ENCODE results near the gene AHCYL2.
"Not testable (repeated sequence)": the region's sequence is repeated elsewhere in the genome, so short reads cannot be mapped to it uniquely, and the experiment has no call there.

Gene AHCYL2

GRCh38 chr7:129387537-129387936 is 162.7 kb downstream of the AHCYL2 start:
- FAIRE-seq: no peak

DNA sequence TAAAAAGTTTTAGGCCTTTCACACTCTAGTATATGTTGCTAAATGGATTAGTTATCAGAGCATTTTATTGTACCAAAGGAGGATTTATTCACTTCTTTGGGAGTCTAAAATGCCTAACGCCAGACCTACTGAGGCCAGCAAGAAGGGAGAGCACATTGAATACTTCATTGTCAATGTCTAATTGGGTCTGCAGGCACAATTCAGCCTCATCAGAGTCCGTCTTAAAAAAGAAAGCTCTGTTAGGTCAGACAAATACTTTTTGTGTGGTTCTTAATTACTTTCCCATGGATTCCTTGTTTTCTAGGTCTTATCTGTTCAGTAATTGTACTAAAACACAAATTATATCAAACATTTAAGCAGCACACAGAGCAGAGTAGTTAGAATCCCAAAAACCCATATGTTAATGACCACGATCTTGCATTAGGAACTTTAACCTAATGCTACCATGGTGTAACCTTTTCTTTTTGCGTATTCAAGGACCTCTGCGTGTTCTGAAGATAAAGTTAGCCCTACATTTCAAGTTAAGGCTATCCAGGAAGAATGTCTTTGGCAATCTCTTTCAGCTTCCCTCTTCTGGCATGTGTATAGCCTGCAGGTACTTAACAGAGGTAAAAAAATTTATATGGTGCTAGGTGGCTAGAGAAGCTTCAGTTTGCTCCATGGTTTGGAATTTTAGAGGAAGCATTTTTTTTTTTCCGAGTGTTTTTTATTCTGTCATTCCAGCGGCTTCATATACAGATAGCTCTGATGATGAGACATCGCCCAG is 163.7 kb downstream of the AHCYL2 start:
- no peak for FAIRE-seq

GRCh38 chr7:129389829-129390228 is 165.0 kb downstream of the AHCYL2 start:
- FAIRE-seq: no peak

DNA sequence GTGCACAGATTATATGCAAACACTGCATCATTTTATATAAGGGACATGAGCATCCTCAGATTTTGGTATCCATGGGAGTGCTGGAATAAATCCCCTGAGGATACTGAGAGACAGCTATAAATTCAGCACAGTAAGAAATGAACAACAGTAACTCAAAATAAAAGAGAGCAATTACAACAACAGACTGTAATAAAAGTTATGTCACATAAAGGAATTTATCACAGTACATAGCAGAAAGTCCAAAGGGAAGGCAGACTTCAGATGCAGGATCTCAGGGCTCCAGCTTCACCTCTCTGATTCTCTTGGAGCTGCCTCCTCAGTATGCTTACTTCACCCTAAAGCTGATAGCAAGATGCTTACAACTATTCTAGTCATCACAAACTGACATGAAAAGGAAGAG is 165.5 kb downstream of the AHCYL2 start:
- FAIRE-seq: no peak

- no peak for FAIRE-seq
Measured at GRCh38 chr7:129391546-129392171, 166.8 kb downstream of the AHCYL2 start.

DNA sequence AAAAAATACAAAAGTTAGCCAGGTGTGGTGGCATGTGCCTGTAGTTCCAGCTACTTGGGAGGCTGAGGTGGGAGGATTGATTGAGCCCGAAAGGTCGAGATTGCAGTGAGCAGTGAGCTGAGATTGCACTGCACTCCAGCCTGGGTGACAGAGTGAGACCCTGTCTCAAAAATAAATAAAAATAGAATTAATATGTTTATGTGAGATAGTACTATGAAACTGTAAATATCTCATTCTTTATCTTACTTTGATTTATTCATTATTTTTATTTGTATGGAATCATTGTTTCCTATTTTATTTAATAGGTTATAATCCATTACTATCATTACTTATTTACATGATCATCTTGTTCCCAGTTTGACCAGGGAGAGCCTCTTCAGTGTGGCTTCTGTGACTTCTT is 168.4 kb downstream of the AHCYL2 start:
- no peak for FAIRE-seq

DNA sequence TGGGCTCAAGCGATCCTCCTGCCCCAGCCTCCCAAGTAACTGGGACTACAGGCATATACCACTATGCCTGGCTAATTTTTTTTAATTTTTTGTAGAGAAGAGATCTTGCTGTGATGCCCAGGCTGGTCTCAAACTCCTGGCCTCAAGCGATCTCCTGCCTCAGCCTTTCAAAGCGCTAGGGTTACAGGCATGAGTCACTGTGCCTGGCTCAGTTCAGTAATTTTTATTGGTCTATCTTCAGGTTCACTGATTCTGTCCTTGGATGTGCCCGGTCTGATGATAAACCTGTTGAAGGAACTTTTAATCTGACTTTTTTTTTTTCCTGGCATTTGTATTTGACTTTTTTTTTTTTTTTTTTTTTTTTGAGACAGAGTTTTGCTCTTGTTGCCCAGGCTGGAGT is 169.3 kb downstream of the AHCYL2 start:
- FAIRE-seq: no peak

DNA sequence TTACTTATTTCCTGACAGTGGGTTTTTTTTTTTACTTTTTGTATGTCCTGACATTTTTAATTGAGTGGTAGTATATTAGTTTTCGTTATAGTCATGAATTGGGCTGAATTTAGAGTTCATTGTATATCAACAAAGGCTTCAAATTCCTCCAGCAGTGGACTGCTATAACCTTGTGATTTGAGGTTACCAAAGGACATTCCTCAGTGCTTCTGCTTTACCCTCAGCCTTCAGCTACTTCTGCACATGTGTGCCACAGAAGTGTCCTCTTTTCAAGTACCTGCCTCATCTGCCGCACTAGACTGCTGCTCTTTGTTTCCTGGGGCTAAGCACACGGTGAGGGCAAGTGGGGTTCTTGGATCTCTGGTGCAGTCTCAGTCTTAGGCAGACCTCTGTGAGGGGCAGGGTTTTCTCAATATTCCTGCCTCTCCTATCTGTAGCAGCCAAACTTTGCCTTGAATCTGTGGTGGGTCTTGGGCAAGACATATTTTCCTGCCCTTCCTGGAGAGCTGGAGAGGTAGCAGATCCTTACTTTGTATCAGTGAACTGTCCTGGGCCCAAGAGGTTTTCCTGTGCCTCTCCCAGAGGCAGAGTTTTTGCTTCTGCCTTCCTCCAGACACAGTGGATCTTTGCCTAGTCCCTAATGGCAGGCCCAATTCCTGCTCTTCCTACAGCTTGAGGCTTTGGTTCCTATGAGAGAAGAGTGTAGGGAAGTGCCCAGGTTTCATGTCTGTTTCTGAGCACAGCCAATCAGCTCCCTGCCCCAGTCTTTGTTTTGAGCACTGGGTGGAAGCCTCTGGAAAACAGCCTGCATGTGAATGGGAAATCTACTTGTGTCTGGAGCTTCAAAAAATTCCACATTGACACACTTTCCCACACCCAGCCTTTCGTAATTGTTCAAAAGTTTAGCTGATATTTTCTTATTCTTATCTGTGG is 170.4 kb downstream of the AHCYL2 start:
- FAIRE-seq: no peak

- FAIRE-seq: no peak
Measured at GRCh38 chr7:129401228-129401966, 176.6 kb downstream of the AHCYL2 start.

DNA sequence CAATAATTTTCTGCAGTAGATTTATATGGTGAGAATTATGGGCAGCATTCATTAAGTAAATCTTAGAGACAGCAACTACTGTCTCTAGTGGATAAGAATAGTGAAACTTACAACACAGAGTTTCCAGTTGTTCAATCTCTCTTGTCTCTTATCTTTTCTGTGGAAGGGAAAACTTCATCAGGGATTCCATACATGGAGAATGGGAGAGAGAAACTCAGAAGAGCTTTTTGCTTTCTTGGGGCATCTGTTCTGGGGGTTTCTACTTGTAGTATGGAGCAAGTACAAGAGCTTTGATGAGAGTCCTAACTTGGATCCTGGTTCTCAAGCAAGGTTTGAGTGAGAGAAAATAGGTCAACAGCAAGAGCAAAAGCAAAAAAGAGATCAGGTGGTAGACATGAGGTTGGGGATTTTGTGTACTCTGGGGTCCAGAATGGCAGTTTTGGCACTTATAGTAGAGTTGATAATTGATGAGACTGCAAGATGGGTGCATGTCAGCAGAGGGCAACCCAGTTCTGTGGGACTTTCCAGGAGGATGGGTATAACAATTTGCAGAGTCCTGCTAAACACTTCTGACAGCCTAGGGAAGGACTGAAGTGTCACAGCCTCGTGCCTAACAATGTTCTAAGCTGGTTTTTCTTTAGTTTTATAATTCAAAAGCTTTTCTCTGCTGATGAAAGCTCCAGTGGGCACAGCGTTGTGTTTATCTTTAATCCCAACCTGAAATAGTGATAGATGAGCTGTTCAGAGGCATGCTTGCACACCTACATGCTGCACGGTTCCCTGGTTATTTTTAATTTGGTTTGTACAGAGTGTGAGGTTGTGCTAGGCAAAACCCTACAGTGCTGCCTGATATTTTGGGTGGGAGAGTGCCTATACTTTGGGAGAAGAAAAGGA is 177.4 kb downstream of the AHCYL2 start:
- FAIRE-seq: no peak

DNA sequence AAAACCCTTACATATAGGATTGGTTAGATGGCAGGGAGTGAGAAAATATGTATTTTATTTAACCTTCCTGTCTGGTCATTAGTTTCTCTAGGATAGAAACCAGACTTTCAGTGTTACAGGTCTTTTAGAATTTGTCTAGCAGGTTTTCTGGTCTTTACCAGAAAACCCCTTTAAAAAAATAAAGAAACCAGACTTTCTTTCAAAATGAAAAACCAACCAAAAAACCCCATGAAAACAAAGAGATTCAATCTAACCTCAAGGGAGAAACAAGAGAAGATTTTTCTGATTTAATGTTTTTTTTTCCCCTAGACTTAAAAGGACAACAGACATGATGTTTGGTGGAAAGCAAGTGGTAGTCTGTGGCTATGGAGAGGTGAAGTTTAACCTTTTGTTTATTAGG is 180.7 kb downstream of the AHCYL2 start:
- FAIRE-seq: no peak

- not testable (repeated sequence) for FAIRE-seq
Measured at GRCh38 chr7:129410238-129410637, 185.4 kb downstream of the AHCYL2 start.

DNA sequence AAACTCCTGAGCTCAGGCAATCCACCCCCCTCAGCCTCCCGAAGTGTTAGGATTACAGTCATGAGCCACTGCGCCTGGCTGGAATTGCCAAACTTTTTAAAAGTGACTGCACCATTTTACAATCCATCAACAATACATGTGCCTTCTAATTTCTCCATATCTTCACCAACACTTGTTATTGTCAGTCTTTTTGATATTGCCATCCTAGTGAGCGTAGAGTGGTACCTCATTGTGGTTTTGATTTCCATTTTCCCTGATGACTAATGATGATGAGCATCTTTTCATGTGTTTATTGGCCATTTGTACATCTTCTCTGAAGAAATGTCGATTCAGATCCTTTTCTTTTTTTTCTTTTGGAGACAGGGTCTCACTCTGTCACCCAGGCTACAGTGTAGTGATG is 187.7 kb downstream of the AHCYL2 start:
- no peak for FAIRE-seq

GRCh38 chr7:129417073-129417472 is 192.2 kb downstream of the AHCYL2 start:
- FAIRE-seq: no peak

DNA sequence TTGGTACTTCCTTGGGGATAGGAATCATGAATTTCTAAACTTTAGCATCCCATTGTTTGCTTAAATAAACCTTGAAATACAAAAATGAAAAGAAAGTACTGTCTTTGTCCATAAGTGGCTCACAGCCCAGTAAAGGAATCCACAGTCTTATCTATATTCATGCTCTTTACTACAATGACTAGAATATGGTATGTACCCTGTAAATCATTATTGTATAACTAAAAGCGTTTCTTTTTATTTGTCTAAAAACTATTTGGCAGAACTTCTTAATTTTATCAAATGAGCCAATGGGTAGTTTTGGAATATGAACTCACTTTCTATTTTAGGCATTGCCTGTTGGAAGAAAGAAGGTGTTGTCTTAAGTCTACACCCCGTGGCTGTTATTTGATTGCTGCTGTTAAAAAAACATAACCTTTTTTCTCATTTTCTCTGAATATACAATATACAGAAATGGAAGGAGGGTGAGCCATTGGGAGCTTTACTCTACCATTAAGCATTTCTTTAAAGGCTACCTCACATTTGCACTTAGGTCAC is 197.0 kb downstream of the AHCYL2 start:
- no peak for FAIRE-seq

- no peak for FAIRE-seq
Measured at GRCh38 chr7:129422727-129423126, 197.9 kb downstream of the AHCYL2 start.

GRCh38 chr7:129423700-129424410 is 199.0 kb downstream of the AHCYL2 start:
- FAIRE-seq: no peak

DNA sequence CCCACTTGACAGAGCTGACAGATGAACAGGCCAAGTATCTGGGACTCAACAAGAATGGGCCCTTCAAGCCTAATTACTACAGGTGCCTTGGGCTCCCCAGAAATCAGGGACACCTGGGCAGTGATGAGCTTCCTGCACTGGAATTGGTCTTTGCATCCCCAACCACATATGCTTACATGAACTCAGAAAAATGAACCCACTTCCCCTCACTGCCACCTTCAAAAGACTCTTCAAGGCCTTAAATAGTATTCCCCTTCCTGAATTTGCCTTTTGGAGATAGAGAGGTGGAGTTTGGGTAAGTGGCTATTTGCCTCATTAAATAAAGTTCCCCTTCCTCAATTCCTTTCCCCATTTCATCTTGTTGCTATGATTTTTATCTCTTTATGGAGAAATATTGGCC is 201.7 kb downstream of the AHCYL2 start:
- FAIRE-seq: no peak

GRCh38 chr7:129427526-129428045 is 202.8 kb downstream of the AHCYL2 start:
- FAIRE-seq: no peak

DNA sequence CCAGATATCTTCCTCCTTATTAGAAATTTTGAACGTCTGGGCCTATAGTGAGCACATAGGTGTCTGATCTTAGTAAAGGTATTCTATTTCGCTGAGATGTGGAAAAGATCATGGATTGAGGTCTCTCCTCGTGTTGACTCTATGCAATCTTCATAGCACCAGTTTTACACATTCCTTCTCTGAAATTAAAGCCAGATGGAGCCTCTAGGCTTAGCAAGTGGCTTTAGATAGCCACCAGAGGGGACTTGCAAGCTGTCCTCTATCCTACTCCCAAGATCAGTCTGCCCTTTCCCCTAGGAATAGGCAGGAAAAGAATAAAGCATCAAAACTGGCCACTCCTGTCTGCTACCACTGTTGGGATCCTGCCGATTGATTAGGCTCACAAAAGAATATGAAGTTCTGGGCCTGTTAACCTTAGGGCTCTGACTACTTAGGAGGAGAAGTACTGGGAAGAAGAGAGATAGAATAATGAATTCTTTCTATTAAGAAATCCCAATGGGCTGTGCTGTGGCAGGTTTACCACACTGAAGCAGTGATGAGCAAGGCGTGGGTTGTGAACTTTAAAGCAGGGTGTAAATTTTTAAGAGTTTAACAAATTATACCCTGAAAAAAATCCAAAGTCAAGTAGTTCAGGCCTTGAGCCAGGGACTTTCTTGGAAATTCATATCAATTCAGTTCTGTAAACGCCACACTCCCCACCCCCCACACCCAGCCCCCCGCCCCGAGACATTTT is 207.2 kb downstream of the AHCYL2 start:
- FAIRE-seq: no peak
